Stimulated activated CD8-positive, alpha-beta memory T cell treated with anti-CD3 and anti-CD28 coated beads, Interleukin-15, amount 100 ng/mL, for 24 hours (primary cell): ENCODE measurements around the gene VAX1.
"Not testable (repeated sequence)": the region's sequence is repeated elsewhere in the genome, so short reads cannot be mapped to it uniquely, and the experiment has no call there.

Experiments
- DNase-seq: peaks from one replicate; pipeline ENCODE4 v3.0.0-alpha.2; 2020; ENCODE audit warnings: low read depth

VAX1 gene

DNA sequence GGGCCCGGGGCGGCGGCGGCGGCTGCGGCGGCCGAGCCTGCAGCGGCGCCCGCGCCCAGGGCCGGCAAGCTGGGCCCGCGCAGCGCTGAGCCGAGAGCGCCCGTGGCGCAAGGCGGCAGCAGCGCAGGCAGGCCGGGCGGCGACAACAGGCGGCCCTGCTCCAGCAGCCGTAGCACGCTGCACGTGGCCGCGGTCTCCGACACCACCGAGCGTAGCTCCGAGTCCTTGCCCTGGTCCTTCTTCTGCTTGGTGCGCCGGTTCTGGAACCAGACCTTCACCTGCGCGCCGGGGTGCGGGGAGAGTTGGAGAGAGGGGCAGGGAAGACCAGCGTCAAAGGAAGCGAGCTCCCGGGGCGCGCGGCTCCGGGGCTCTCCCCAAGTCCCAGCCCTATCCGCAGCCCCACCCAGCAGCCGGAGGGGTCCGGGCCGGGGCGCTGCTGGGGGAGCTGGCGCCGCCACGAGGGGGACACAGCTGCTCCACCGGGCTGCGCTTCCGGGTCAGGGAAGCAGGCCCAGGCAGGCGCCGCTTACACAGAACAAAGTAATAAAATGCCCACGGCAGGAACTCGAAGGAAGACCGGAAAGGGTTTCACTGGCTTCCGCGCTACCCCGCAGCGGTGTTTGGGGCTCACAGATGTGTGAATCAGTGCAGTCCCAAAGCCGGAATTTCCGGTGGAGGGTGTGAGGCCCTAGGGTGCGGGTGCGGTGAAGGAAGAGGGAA, 3.6 kb downstream of the VAX1 start:
- no peak for DNase-seq

DNA sequence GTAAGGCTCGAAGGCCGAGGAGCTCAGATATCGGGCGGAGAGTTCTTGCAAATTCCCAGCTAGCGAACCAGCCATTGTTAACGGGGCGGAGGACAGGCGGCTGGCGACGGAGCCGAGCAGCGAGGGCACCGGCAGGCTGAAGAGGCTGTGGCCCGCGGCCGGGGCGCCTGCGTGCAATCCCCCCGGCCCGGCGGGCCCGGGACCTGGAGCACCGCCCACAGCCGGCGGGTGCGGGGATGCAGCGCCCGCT, 4.1 kb downstream of the VAX1 start:
- no peak for DNase-seq

DNA sequence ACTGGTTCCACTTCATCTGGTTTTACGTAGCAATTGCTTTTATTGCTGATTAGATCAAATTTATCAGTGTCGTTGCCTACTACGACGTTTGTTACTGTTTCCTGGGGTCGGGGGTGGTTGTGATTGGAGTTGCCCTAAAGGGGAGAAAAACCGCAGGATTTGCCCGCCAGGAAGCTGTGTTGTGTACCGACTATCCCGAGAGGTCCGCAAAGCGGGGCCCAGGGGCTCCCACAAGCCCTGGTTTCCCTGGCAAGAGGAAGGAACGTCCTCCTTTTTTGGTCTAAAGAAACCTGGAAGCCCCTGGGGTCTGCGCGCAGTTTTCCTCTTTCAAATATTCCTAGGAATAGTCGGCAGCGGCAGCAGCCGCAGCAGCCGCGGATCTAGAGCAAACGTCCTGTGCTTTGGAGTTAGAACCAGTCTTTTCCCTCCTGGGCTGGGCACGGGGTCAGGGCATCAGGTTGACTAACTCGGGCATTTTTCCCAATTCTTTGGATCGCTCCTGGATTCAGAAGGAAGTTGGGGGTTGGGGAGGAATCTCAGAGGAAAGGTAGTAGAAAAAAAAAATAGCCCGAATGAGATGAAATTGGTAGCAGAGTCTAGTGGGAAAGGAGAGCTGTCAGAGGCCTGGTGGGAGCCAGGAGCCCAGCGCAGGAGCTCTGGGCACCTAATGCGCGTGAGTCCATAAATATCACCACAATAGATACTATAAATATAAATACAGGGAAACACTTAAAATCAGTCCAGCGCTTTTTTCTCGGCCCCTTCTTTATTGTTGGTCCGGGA, 4.6 kb downstream of the VAX1 start:
- DNase-seq: no peak

DNA sequence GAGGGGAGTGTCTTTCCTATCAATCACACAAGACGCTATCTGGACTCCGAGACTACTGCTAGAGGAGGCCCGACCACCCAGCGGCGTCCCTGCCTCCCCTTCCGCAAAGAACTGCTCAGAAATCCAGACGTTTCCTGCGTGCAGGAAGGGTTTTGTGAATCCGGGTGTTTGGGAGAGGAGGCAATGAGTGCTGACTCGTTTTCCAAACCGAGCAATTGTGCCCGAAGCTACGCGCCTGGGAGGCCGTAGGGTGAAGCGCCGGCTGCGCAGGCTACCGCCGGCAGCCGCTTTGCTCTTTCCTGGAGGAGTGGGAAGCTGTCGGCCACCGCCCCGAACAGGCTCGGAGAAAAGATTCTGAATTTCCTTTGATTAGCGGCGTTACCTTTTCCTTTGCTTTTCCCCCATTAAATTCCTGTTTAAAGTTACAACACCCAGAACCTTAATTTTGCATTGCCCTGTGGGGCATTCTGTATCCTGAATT, 5.3 kb downstream of the VAX1 start:
- DNase-seq: no peak

GRCh38 chr10:117131376-117132327, 6.4 kb downstream of the VAX1 start:
- no peak for DNase-seq

DNA sequence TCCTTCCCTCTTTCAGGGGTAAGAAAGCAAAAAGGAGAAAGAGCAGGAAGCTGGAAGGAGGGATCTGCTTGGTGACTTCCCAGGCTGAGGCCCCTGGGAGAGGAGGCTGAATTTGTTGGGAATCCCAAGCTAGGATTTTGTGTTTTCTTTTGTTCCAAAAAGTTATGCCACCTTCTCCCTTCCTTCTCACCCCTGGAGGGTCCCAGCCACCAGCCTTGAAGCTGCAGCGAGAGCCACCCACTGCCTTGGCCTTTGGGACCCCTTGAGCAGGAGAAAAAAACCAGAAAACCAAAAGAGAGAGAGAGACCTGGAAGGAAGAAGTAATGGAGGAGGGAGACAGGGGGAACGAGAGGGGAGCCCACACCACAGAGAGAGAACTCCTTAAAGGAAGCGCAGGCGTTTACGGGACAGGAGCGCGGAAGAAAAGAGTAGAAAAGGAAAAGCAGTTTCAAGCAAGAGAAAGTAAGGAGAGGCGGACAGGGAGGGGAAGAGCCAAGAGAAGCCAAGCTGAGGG, 7.2 kb downstream of the VAX1 start:
- DNase-seq: no peak

DNA sequence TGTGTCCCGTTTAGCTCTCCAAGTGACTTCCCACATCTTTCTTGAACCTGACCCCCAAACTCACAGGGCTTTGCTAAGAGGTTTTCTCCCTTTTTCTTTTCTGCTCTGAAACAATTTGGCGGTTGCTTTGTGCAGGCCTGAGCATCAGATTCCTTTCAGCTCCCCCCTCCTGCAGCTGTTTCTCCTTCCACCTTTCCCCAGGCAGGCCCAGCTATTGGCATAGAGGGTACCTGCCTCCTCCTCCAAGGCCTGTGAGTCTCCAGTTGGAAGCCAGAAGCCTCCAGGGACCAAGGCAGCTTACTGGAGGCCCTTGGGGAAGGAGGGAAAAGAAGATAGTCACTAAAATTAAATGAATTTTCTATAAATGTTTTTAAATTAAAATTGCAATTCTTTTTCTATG, 7.7 kb downstream of the VAX1 start:
- DNase-seq: no peak

GRCh38 chr10:117126645-117127044, 11.4 kb downstream of the VAX1 start:
- not testable (repeated sequence) for DNase-seq

GRCh38 chr10:117126034-117126433, 12.0 kb downstream of the VAX1 start:
- DNase-seq: no peak

DNA sequence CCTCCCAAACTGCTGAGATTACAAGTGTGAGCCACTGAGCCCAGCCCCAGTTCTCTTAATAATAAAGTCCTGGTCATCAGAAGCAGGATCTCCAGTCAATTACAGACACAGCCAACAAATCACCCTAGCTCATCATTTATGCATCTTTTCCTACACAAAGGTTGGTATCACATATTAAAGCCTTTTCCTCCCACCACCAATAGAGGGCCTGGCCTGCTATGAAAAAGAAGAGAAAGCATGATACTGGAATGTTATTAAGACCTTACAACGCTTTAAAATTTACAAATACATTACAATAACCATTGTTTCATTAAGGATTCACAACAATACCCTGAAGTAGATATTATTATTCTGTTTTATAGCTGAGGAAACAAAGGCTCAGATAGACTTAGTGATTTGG, 25.9 kb downstream of the VAX1 start:
- no peak for DNase-seq

DNA sequence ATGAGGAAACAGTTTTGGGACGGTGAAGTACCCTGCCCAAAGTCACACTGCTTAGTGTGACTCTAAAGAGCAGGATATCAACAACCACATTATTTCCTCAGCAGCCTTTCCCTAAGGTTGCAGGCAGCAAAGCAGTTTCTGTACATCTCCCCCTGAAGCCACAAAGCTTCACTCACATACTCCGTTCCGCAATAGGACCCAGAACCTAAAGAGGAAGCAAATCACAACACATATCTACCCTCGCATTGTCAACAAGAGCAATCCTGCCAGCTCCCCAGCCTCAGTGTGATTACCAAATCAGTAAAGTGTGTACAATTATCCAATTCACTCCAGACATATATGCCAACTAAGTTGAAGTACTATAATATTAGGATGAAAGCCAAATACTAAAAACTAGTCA, 30.8 kb downstream of the VAX1 start:
- no peak for DNase-seq

DNA sequence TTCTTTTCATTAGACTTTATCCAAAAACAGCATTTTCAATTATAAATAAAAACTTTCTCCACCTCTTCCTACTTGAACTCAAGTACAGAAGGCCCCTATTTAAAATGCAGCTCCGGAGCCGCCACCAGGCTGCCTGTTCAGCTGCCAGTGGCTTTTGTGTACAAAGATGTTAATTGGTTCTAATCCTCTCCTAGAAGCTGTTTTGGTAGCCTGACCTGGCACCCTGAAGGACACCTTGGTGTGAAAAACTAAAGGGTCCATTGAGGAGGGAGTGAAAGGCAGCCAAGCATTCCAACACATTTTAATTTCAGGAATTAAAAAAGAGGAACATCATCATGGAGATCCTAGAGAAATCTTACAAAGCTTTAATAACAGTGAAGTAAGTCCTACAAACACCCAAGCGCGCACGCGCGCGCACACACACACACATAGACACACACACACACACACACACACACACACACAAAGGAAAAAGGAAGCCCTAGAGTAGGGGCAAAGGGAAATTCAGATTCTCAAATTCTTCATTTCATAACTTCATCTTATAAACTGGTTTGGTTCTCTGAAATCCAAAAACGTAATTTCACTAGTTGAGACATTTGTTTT, 41.4 kb downstream of the VAX1 start:
- no peak for DNase-seq

DNA sequence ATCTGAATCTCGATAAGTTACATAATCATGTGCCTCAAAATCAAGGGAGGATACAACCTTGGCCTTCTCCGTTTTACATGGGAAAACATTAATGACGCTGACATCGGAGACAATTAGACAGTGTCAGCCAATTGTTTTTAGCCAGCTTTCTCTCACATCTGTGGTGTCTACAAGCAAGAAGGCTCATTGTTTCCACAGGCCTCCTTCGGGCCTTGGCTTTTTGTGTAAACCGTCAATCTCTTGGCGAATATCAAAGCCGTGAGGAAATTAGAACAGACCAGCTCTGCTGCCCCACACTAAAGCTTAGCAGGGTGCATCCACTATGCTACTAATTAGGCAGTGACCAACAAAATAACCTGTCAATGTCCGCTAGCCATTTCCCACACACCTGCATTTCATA, 43.2 kb downstream of the VAX1 start:
- DNase-seq: no peak

DNA sequence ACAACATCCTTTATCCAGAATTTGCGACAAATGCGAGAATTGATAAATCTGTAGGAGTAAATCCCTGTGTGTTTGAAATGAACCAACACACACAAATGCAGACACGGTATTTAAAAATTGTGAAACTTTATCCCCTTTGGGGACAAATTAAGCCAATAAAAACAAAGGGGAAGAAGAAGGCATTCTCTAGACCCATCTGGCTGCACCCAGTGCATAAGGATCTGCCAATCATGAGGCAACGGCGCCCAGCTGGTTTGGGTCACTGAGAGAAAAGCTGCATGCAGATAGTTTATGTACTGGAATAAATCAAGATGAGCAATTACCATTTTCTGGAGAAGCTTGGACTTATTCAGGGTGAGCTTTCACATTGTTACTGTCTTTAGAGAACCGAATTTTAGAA, 45.7 kb downstream of the VAX1 start:
- DNase-seq: no peak

GRCh38 chr10:117090834-117091233, 47.2 kb downstream of the VAX1 start:
- DNase-seq: no peak

- DNase-seq: no peak
These were observed 50.5 kb downstream of the VAX1 start for GRCh38 chr10:117087521-117087920.

DNA sequence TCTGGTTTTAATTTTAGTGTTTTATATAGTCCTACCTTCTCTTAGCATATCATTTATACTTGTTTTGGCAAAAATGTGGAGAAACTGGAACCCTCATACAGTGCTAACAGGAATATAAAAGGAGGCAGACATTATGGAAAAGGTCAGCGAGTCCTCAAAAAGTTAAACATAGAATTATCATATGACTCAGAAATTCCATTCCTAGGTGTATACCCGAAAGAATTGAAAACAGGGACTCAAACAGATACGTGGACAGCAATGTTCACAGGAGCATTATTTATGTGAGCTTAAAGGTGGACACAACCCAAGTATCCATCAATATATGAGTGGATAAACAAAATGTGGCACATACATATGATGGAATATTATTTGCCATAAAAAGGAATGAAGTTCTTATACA, 51.5 kb downstream of the VAX1 start:
- DNase-seq: no peak

DNA sequence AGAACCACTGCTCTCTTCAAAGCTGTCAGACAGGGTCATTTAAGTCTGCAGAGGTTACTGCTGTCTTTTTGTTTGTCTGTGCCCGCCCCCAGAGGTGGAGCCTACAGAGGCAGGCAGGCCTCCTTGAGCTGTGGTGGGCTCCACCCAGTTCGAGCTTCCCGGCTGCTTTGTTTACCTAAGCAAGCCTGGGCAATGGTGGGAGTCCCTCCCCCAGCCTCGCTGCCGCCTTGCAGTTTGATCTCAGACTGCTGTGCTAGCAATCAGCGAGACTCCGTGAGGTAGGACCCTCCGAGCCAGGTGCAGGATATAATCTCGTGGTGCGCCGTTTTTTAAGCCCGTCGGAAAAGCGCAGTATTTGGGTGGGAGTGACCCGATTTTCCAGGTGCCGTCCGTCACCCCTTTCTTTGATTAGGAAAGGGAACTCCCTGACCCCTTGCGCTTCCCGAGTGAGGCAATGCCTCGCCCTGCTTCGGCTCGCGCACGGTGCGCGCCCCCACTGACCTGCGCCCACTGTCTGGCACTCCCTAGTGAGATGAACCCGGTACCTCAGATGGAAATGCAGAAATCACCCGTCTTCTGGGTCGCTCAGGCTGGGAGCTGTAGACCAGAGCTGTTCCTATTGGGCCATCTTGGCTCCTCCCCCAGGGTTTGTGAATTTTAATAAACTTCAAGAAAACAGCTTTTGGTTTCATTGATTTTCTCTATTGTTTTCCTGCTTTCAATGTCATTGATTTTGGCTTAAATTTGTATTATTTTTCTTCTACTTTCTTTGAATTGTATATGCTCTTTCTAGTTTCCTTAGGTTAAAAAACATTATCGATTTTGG, 53.4 kb downstream of the VAX1 start:
- DNase-seq: not testable (repeated sequence)
